ENCODE results near the gene KRT86.

- TF ChIP-seq CTCF (IDR thresholded peaks at IDR 0.05; ENCODE audit: insufficient read depth, low read length, poor library complexity, severe bottlenecking): no peak
- no peak for TF ChIP-seq EZH2phosphoT487 (conservative IDR thresholded peaks at IDR 0.05; ENCODE audit: low read length)
Measured at GRCh38 chr12:52356762-52357580, 82.5 kb downstream of the KRT86 start.

Data from SU-DHL-6 (cell line).